Astrocyte (in vitro differentiated cells and primary cell): Measurements from ENCODE around the gene CCDC3.

Experiments
- CTCF ChIP-seq: IDR thresholded peaks from 2 replicates; pipeline ENCODE4 v1.5.1; 2011; ENCODE audit warnings: low read depth, mild to moderate bottlenecking, inconsistent platforms, low read length, moderate library complexity; ENCODE audit not compliant: insufficient read depth
- EZH2 ChIP-seq: IDR thresholded peaks from 2 replicates; pipeline ENCODE4 v1.6.1; 2012; ENCODE audit warnings: mild to moderate bottlenecking, low read length, inconsistent platforms; ENCODE audit not compliant: insufficient read depth

GRCh38 chr10:12868229-12868628 lies 133.3 kb downstream of the CCDC3 start:
- no peak for TF ChIP-seq EZH2
- no peak for TF ChIP-seq CTCF
